GM21447 (cell line): Measurements from ENCODE around the gene ING2.
"Not testable (repeated sequence)": the region's sequence is repeated elsewhere in the genome, so short reads cannot be mapped to it uniquely, and the experiment has no call there.

Experiments used
- ATAC-seq: cut with Tn5 transposase; IDR thresholded peaks from one replicate; pipeline ENCODE4 v1.9.1; 2021; ENCODE audit not compliant: unreplicated experiment

ING2 gene

GRCh38 chr4:183504930-183505610, at the start of gene ING2:
ING2 (plus strand) TSS chr4:183505058; CDS start chr4:183505196, 138 bp downstream.
- peak; percentile 49 for ATAC-seq

- ATAC-seq, result no peak
Observed at GRCh38 chr4:183455431-183456195, 49.2 kb upstream of the ING2 start.

- no peak for ATAC-seq
Observed at GRCh38 chr4:183458005-183458404, 46.9 kb upstream of the ING2 start.

- ATAC-seq, result not testable (repeated sequence)
Observed at GRCh38 chr4:183463903-183464619, 40.8 kb upstream of the ING2 start.

GRCh38 chr4:183465879-183466278, 39.0 kb upstream of the ING2 start:
- ATAC-seq, result not testable (repeated sequence)

GRCh38 chr4:183467246-183467645, 37.6 kb upstream of the ING2 start:
- no peak for ATAC-seq

GRCh38 chr4:183468210-183469095, 36.4 kb upstream of the ING2 start:
- no peak for ATAC-seq

GRCh38 chr4:183469285-183469684, 35.6 kb upstream of the ING2 start:
- ATAC-seq, result no peak

- no peak for ATAC-seq
Observed at GRCh38 chr4:183469936-183470335, 34.9 kb upstream of the ING2 start.

GRCh38 chr4:183470821-183471220, 34.0 kb upstream of the ING2 start:
- ATAC-seq, result no peak

GRCh38 chr4:183471946-183472708, 32.7 kb upstream of the ING2 start:
- peak; percentile 81 for ATAC-seq

- no peak for ATAC-seq
Observed at GRCh38 chr4:183478123-183478522, 26.7 kb upstream of the ING2 start.

GRCh38 chr4:183478926-183479325, 25.9 kb upstream of the ING2 start:
- no peak for ATAC-seq

GRCh38 chr4:183482515-183483095, 22.3 kb upstream of the ING2 start:
- not testable (repeated sequence) for ATAC-seq

- no peak for ATAC-seq
Observed at GRCh38 chr4:183483997-183484396, 20.9 kb upstream of the ING2 start.

GRCh38 chr4:183485411-183486160, 19.3 kb upstream of the ING2 start:
- no peak for ATAC-seq

- no peak for ATAC-seq
Observed at GRCh38 chr4:183492791-183493222, 12.1 kb upstream of the ING2 start.

GRCh38 chr4:183493246-183493645, 11.6 kb upstream of the ING2 start:
- ATAC-seq, result no peak

- ATAC-seq, result no peak
Observed at GRCh38 chr4:183495184-183495583, 9.7 kb upstream of the ING2 start.
